GM21381 (cell line): ENCODE data around the gene AUTS2.

Experiments
- ATAC-seq: cut with Tn5 transposase; IDR thresholded peaks from one replicate; pipeline ENCODE4 v1.9.1; 2021; ENCODE audit warnings: mild to moderate bottlenecking, moderate library complexity; ENCODE audit not compliant: unreplicated experiment

The AUTS2 gene

GRCh38 chr7:70152313-70152712 is 554.0 kb downstream of the AUTS2 start:
- ATAC-seq, result no peak

- ATAC-seq, result no peak
Observed at GRCh38 chr7:70153933-70154332, 555.7 kb downstream of the AUTS2 start.

DNA sequence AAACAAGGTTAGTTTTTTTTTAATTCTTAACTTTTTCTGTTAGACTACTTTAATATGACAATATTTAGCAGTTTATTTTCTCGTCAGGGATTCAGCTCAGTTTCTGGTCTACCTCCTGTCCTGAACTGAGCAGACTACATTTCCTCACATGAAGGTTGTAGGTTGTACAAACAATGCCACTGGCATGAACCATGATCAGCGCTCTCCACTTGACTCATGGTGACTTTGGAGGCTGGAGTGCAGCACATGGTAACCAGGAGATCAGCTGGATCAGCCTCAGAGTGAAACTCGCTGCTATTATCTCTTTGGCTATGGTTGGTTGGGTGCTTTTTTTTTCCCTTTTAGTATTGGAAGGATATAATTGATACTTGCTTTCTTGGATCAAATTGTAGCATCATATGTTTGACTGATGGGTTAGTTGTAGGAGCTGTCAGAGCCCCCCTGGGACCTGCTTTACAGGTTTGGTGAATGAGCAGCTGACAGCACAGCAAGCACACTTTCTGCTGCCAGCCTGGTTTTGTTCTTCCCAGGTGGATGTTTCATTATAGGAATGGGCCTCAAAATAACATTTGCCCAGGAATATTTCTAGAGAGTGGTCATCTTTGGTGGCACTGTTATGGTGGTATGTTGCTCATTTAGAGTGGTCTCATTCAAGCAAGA is 556.4 kb downstream of the AUTS2 start:
- ATAC-seq, result no peak

- ATAC-seq, result no peak
Observed at GRCh38 chr7:70156057-70156456, 557.8 kb downstream of the AUTS2 start.

DNA sequence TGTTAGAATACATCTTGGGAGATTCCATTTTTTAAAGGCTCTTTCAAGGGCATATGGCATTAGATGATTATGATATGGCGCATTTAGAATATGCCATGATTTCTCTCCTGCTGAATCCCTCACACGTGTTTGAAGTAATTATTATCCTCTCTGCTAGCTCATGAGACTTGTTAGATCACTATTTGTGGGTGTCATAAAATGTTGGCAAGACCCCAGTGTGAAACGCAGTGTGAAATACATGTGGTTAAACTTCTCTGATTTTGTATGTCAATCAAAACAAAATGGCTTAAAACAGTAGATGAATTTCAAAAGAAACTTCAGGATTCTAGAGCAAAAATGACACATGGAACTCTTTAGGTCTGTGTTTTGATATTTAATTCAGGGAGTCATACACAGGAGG is 560.8 kb downstream of the AUTS2 start:
- no peak for ATAC-seq

GRCh38 chr7:70165477-70166170 is 567.3 kb downstream of the AUTS2 start:
- ATAC-seq, result no peak

DNA sequence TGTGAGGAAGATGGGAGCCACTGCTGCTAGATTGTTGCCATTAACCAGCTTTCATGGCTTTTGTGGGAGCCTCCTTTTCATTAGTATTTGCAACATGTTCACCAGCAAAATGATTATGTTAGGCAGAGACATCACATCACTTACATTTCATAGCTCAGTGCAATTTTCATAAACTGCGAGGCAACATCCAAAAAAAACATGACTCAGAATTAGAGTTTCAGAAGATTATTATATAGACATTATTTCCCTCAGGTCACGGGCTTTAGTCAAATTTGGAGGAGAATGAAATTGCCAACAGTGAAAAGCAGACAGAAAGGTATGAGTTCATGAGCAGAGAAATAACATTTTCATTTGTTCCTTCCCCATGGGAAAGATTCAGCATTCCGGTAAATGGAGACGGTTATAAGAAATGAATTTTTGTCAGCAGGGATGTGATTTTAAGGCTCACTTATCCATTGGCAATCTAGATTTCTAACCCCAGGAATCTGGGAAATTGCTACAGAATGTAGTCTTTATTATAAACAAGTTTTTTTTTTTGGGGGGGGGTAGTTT is 573.2 kb downstream of the AUTS2 start:
- ATAC-seq, result no peak

DNA sequence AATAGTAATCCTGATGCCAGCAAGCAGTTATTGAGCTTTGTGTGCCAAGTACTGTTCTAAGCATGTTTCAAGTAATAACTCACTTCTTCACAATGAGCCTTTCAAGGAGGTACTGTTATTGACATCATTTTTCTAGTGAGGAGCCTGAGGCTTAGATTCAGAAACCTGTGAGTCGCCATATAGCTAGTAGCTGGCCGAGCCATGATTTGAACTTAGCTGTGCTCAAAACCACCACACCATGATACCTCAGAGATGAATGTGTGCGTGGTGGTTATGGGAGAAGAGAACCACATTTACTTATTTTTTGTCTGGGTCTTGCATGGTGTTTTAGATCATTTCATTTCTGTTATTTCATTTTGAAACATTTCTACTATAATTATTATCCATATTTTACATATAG is 578.9 kb downstream of the AUTS2 start:
- ATAC-seq, result no peak

GRCh38 chr7:70178211-70178610 is 579.9 kb downstream of the AUTS2 start:
- ATAC-seq, result no peak

DNA sequence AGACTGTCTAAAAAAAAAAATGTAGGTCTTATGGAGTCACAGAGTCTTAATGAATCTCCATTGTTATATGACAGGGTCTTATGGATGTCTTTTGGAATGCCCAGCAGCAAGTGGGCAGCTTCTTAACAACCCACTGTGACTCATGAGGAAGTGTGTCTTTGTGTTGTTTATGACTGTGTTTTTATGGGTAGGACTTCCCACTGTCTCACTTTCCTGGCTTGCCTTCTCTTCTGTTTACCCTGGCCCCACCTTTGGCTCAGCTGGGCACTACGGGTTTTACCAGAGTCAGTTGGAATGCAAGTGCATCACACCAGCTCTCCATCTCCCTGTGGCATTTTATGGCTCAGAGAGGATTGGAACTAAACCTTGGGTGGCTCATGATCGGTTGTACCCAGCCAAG is 580.5 kb downstream of the AUTS2 start:
- no peak for ATAC-seq

- ATAC-seq, result no peak
Observed at GRCh38 chr7:70182521-70182920, 584.2 kb downstream of the AUTS2 start.

GRCh38 chr7:70183278-70183677 is 585.0 kb downstream of the AUTS2 start:
- no peak for ATAC-seq

- no peak for ATAC-seq
Observed at GRCh38 chr7:70188901-70189650, 590.8 kb downstream of the AUTS2 start.

DNA sequence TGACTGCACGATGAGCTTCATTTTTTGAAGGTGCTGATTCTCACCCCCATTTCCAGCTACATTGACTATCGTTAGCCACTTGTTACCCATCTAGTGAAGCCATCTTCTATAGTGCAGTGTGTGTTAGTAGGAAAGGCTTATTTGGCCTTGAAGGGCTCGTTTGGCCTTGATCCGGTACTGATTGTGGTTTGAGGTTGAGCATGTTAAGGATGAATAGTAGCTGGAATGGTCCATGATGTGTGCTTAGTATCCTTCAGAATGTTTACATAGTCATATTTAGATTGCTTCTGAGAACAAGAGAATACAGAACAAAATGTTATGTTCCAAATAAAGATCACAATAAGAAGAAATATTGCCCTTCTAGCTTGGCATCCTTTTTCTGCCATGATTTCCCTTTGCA is 591.5 kb downstream of the AUTS2 start:
- no peak for ATAC-seq

DNA sequence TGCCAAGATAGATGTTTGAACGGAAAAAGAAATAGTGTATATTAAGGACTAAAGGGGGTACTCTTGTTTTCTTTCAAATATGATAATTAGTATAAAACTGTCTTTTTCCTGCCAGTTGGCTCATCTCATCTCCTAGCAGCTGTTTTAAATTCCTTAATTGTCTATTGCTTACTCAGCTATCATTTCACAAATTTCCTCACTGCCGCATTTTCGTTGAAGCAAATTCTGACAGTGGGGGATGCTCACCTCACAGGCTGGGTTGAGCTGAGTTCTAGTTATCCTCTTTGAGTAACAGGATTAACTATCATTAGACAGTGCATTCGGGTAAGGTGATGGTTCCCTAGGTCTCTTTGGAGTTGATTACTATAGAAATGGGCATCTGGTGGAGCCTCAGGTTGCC is 592.0 kb downstream of the AUTS2 start:
- ATAC-seq, result no peak

- no peak for ATAC-seq
Observed at GRCh38 chr7:70193514-70193913, 595.2 kb downstream of the AUTS2 start.

DNA sequence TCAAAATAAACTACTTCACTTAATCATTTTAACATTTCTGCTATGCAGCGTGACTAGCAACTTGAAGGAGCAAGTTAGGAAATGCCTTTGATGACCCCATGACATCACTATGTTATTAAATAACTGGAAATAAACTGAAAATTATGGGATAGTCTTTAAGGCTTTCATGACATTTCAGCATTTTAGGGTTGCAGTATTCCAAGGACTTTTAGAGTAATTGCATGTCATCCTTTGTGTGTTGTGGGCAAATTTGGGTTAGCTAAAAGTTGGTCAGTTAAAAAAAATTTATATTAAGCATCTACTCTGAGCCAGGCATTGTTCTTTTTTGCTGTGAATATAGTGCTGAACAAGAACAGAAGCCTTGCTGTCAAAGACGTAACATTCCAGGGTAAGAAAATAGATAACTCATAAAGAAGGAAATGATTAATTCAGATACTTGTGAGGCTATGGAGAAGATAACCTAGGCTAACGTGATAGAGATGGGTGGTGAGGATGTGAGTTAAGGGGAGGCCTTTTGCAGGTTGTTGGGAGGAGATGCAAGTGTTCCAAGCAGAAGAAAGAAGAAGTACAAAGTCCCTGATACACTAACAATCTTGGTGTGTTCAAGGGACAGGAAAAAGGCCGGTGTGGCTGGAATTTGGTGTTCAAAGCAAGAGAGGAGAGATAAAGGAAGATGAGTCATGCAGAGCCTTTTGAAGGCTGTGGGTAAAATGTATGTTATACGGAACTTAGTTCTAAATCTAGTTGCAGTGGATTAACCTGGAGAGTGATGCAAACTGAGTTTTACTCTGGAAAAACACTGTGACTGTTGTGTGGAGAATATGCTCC is 610.2 kb downstream of the AUTS2 start:
- ATAC-seq, result no peak

- ATAC-seq, result no peak
Observed at GRCh38 chr7:70210200-70210935, 612.1 kb downstream of the AUTS2 start.

GRCh38 chr7:70210936-70211310 is 612.6 kb downstream of the AUTS2 start:
- no peak for ATAC-seq

- no peak for ATAC-seq
Observed at GRCh38 chr7:70212281-70212680, 614.0 kb downstream of the AUTS2 start.
